Activated CD4-positive, alpha-beta T cell treated with anti-CD3 and anti-CD28 coated beads for 4 hours (primary cell): ENCODE data around the gene LAMC2.

Source experiments
- DNase-seq, 2 donors: peaks; one replicate each; pipeline ENCODE4 v3.0.0-alpha.2; 2020

The LAMC2 gene

GRCh38 chr1:183215076-183215720 is 29.1 kb downstream of the LAMC2 start:
- DNase-seq: no peak

- DNase-seq: no peak
Measured at GRCh38 chr1:183215936-183216335, 29.9 kb downstream of the LAMC2 start.

GRCh38 chr1:183218027-183218618 is 32.1 kb downstream of the LAMC2 start:
- no peak for DNase-seq

GRCh38 chr1:183218971-183219615 is 33.0 kb downstream of the LAMC2 start:
- peak; percentile 41 to 49 for DNase-seq

GRCh38 chr1:183219616-183220009 is 33.5 kb downstream of the LAMC2 start:
- DNase-seq: no peak

DNA sequence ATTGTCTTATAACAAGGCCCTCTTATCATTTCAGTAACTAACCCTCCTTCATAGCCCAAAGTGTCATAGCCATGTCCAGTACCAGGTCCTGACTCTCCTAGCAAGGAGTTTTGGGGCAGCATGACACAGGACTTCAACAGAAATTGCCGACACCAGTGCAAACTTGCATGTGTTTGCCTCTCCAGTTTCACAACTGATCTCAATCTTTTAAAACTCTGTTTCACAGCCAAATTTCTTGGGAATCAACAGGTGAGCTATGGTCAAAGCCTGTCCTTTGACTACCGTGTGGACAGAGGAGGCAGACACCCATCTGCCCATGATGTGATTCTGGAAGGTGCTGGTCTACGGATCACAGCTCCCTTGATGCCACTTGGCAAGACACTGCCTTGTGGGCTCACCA is 36.8 kb downstream of the LAMC2 start:
- DNase-seq: no peak

- no peak for DNase-seq
Measured at GRCh38 chr1:183223467-183223866, 37.4 kb downstream of the LAMC2 start.

- DNase-seq: no peak
Measured at GRCh38 chr1:183226361-183226760, 40.3 kb downstream of the LAMC2 start.

DNA sequence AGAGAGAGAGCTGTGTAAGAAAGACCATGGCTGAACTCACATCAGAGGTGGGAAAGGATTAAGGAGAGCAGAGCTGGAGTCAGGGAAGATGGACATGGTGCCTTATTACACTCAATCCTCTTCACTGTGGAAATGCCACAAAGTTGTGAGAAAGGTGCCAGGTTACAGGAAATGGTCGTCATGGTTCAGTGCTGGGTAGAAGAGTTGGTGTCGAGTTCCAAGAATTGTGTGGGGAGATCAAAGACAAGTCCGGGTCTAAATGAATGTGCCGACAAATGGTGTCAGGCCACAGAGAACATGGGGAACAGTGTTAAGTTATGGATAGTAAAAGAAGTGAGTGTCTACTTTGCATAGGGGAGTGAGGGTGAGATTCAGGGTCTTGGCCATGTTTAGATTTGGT is 40.9 kb downstream of the LAMC2 start:
- DNase-seq: no peak

DNA sequence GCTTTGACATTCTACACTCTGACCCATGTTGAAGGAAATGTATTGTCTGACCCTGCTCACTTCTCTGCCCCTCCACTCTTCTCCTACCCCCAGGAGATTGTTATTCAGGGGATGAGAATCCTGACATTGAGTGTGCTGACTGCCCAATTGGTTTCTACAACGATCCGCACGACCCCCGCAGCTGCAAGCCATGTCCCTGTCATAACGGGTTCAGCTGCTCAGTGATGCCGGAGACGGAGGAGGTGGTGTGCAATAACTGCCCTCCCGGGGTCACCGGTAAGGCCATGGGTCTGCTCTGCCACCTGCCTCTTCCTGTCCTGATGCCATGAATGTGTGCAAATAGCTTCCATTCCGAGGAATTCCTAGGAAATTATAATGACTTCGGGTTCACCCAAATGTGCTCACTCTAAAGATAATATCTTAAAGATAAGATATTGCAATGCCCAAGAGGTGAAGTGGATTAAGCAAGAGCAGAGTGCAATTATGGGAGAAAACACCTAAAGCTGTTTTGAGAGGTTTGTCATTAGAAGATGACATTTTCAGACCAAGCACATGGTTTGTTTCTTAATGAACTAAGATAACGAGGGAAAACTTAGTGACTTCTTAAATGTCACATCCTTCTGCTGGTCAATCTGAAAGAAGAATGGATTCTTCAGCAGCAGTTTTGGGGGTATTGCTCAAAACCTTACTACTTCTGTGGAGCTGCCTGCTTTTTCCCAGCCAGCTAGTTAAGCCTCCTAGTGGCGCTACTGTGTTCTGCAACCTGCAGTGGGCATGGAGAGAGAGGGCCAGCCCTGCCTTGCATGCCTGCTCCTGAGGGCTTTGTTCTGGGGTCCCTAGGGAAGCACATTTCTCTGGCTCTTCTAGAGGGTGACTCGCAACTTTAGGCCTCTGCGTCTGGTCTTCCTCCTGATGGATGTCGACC is 41.6 kb downstream of the LAMC2 start:
- peak in 1 of 2 donors; percentile 14 for DNase-seq

GRCh38 chr1:183228347-183229220 is 42.5 kb downstream of the LAMC2 start:
- no peak for DNase-seq

DNA sequence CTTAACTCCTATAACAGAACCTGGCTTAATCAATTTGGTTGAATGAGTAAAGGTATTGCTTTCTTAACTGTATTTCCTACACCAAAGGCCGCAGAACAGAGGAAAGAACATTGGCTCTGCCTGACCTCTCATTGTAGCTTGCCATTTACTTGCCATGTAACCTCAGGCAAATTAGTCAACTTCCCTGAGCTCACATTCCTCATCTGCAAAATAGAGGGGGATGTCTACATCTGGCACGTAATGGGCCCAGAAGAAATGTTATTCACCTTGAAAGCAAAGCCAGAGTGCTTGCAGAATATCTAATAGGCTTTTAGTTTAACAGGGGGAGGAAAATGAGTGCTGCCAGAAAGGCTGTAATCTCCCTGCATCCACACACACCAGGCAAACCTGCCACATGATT is 44.3 kb downstream of the LAMC2 start:
- no peak for DNase-seq

- DNase-seq: no peak
Measured at GRCh38 chr1:183231545-183231944, 45.5 kb downstream of the LAMC2 start.

DNA sequence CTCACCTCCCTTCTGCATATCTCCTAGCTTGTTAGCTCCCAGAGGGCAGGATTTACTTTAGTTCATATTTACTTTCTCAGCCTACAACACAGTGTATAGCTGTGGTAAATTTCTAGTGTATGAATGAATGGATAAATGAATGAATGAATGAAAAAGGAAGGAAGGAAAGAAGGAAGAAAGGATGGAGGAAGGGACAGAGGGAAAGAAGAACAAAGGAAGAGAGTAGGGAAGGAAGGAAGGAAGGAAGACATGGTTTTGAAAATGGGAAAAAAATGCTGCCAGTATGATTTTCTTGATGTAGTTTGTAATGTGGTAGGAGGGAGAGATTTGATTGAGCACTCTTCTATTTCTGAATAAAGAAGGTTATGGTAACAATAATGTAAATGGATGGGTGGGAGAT is 47.0 kb downstream of the LAMC2 start:
- DNase-seq: no peak

- DNase-seq: no peak
Measured at GRCh38 chr1:183234660-183235476, 48.8 kb downstream of the LAMC2 start.

GRCh38 chr1:183235503-183235902 is 49.4 kb downstream of the LAMC2 start:
- DNase-seq: no peak

DNA sequence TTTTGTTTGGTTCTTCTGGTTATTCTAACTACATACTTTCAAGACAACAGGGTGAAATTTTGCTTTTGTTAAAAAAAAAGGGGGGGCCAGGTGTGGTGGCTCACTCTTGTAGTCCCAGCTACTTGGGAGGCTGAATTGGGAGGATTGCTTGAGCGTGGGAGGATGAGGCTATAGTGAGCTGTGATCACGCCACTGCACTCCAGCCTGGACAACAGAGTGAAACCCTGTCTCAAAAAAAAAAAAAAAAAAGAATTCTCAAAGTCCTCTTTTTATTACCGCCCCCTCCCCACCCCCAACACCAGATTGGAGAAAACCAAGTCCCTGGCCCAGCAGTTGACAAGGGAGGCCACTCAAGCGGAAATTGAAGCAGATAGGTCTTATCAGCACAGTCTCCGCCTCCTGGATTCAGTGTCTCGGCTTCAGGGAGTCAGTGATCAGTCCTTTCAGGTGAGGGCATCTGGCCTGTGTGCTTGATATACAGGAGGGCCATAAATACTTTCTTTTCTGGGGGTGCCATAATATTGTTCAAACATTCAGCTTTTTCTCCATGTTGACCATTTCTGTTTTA is 50.2 kb downstream of the LAMC2 start:
- DNase-seq: no peak

- DNase-seq: no peak
Measured at GRCh38 chr1:183237046-183237445, 51.0 kb downstream of the LAMC2 start.

GRCh38 chr1:183238071-183238470 is 52.0 kb downstream of the LAMC2 start:
- no peak for DNase-seq

DNA sequence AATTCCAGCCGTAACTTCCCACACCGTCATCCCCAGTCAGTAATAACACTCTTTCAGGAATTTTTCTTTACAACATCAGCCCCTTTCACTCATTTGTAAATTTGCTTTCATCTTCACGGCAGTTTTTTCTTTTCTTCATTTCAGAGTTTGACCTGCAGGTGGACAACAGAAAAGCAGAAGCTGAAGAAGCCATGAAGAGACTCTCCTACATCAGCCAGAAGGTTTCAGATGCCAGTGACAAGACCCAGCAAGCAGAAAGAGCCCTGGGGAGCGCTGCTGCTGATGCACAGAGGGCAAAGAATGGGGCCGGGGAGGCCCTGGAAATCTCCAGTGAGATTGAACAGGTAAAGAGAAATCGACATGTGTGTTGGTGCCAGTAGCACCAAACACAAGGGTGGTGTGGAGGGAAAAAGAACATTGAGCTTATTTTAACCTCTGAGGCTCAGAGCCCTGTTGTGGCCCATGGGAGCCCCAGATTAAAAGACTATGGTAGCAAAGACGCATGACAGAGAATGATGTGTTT is 53.2 kb downstream of the LAMC2 start:
- DNase-seq: no peak
